ENCODE measurements around the gene TMEM108.

DNA sequence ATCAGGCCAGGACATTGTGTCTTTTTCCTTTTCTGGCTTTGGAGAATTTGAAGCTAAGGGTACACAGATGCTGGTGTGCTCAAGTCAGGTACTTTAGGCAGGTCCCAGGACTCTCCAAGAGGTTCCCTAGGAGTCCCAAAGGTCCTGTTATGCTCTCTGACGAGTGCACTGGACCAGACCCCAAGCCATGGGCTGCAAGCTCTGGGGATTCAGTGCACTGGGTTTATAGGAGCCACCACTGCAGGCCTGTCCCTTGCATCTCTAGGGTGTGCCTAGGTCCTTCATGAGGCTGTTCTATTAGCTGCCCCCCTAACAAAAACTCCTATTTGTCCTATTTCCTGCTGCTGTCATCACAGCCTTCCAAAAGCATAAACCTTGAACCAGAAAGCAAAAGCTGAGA is 329.8 kb downstream of the TMEM108 start:
- TF ChIP-seq, protein P1, sequence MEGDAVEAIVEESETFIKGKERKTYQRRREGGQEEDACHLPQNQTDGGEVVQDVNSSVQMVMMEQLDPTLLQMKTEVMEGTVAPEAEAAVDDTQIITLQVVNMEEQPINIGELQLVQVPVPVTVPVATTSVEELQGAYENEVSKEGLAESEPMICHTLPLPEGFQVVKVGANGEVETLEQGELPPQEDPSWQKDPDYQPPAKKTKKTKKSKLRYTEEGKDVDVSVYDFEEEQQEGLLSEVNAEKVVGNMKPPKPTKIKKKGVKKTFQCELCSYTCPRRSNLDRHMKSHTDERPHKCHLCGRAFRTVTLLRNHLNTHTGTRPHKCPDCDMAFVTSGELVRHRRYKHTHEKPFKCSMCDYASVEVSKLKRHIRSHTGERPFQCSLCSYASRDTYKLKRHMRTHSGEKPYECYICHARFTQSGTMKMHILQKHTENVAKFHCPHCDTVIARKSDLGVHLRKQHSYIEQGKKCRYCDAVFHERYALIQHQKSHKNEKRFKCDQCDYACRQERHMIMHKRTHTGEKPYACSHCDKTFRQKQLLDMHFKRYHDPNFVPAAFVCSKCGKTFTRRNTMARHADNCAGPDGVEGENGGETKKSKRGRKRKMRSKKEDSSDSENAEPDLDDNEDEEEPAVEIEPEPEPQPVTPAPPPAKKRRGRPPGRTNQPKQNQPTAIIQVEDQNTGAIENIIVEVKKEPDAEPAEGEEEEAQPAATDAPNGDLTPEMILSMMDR (IDR thresholded peaks at IDR 0.05; ENCODE audit: borderline replicate concordance, extremely low read depth, low read length, poor library complexity, severe bottlenecking) = no peak
- no peak for TF ChIP-seq EZH2 (IDR thresholded peaks at IDR 0.05; ENCODE audit: borderline replicate concordance, low read depth, low read length, severe bottlenecking)

All from DND-41 (cell line).